Ishikawa (cell line): Measurements from ENCODE around the gene MAVS.

Experiments used
- CEBPB ChIP-seq: IDR thresholded peaks from 2 replicates; pipeline ENCODE4 v1.6.1; 2012
- CREB1 ChIP-seq: IDR thresholded peaks from 2 replicates; pipeline ENCODE4 v1.6.1; 2012; ENCODE audit warnings: low read depth
- EGR1 ChIP-seq: IDR thresholded peaks from 2 replicates; pipeline ENCODE4 v1.6.1; 2012
- EP300 ChIP-seq: IDR thresholded peaks from 2 replicates; pipeline ENCODE4 v1.6.1; 2012; ENCODE audit warnings: borderline replicate concordance
- FOXM1 ChIP-seq: IDR thresholded peaks from 2 replicates; pipeline ENCODE4 v1.6.1; 2012; ENCODE audit warnings: low read depth, borderline replicate concordance
- MAX ChIP-seq: IDR thresholded peaks from 2 replicates; pipeline ENCODE4 v1.6.1; 2012
- NFIC ChIP-seq: IDR thresholded peaks from 2 replicates; pipeline ENCODE4 v1.6.1; 2012
- RAD21 ChIP-seq: IDR thresholded peaks from 2 replicates; pipeline ENCODE4 v1.6.1; 2012; ENCODE audit warnings: low read depth
- TAF1 ChIP-seq: IDR thresholded peaks from 2 replicates; pipeline ENCODE4 v1.6.1; 2012; ENCODE audit warnings: low read depth, mild to moderate bottlenecking
- TCF12 ChIP-seq: IDR thresholded peaks from 2 replicates; pipeline ENCODE4 v1.6.1; 2012; ENCODE audit warnings: low read depth
- TEAD4 ChIP-seq: IDR thresholded peaks from 2 replicates; pipeline ENCODE4 v1.6.1; 2012
- USF1 ChIP-seq: IDR thresholded peaks from 2 replicates; pipeline ENCODE4 v1.6.1; 2012
- YY1 ChIP-seq: IDR thresholded peaks from 2 replicates; pipeline ENCODE4 v1.6.1; 2012; ENCODE audit warnings: low read depth
- ZBTB7A ChIP-seq: IDR thresholded peaks from 2 replicates; pipeline ENCODE4 v1.6.1; 2012; ENCODE audit warnings: low read depth

The MAVS gene

GRCh38 chr20:3923818-3924217, 77.2 kb downstream of the MAVS start:
- TF ChIP-seq TCF12 (no peak), NFIC (no peak)

- TF ChIP-seq MAX (no peak), NFIC (no peak), YY1 (no peak), TEAD4 (no peak), ZBTB7A (no peak), CEBPB (no peak), TAF1 (no peak), USF1 (no peak), TCF12 (no peak), EP300 (no peak), FOXM1 (no peak)
Measured at GRCh38 chr20:3924304-3925112, 77.9 kb downstream of the MAVS start.

GRCh38 chr20:3925113-3925695, 78.6 kb downstream of the MAVS start:
- TF ChIP-seq EGR1: no peak
- TF ChIP-seq TEAD4: no peak
- TF ChIP-seq EP300: no peak
- TF ChIP-seq CEBPB: no peak
- TF ChIP-seq RAD21: no peak
- no peak for TF ChIP-seq ZBTB7A
- TF ChIP-seq TCF12: no peak
- no peak for TF ChIP-seq YY1
- TF ChIP-seq USF1: no peak
- no peak for TF ChIP-seq CREB1
- no peak for TF ChIP-seq TAF1
